Dermis blood vessel endothelial cell (primary cell): ENCODE measurements around the gene CIRBP. TPM values are rescaled to one million over a fixed set of nuclear protein-coding genes. Genes with fewer than 3 reads are reported as not detected.

ENCODE experiments used
- DNase-seq: peaks from one replicate; pipeline ENCODE4 v3.0.0; 2010
- total RNA-seq: library from RNA; depleted of rRNA; stranded (reverse); fragments of >200 nt; gene quantifications from 2 replicates; pipeline ENCODE4 v1.2.3, GENCODE V29; 2014

Gene CIRBP
- total RNA-seq, 1 donor from 2014 or later, result 192 TPM

GRCh38 chr19:1281569-1282287 is 12.6 kb downstream of the CIRBP start:
- DNase-seq, result no peak

GRCh38 chr19:1282588-1283206 is 13.6 kb downstream of the CIRBP start:
- DNase-seq, result no peak

- DNase-seq, result no peak
These were observed 14.2 kb downstream of the CIRBP start for GRCh38 chr19:1283207-1283916.

DNA sequence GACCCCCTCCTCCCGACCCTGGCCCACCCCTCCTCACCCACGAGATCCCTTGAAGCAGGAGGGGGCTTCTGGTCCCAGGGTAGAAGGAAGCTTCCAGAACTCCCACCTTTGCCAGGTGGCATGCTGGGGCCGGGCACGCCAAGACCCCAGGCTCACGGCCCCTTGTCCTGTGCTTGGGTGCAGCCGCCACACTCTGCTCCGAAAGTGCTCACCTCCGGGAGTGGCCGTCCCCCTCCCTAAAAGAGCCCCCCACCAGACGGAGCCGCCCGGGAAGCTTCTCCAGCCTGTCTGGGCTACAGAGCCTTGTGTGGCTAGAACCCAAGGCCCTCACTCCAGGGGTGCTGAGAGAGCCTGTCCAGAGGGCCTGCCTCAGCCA is 14.8 kb downstream of the CIRBP start:
- no peak for DNase-seq

GRCh38 chr19:1284293-1284978 is 15.3 kb downstream of the CIRBP start:
- no peak for DNase-seq

DNA sequence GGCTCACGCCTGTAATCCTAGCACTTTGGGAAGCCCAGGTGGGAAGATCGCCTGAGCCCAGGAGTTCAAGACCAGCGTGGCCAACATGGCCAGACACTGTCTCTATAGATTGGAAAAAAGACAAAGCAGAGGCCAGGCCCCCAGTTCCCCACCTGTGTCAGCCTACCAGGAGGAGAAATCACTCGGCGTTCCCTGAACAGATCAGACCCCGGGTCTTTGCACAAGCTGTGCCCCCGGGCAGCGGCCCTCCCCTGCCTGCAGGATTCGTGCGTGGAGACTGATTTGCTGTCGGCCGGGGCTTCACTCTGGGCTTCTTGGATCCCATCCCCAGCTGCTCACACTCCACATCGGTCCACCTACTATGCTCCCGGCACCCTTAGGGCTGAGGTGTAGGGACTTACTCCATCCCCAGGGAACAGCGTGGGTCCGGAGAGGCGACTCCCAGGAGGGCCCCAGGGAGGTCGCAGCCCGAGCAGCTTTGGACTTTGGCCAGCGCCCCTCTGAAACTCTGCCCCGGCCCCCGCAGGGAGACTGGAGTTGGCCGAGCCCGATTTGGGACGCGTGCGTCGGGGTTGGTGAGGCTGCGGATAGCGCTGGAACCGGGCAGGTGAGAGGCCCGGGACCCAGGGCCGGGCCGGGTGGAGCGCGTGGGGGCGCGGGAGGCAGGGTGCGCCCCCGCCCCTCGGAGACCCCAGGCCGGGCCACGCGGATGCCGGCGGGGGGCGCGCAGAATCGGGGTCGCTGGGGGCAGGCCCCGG is 16.0 kb downstream of the CIRBP start:
- DNase-seq, result no peak

DNA sequence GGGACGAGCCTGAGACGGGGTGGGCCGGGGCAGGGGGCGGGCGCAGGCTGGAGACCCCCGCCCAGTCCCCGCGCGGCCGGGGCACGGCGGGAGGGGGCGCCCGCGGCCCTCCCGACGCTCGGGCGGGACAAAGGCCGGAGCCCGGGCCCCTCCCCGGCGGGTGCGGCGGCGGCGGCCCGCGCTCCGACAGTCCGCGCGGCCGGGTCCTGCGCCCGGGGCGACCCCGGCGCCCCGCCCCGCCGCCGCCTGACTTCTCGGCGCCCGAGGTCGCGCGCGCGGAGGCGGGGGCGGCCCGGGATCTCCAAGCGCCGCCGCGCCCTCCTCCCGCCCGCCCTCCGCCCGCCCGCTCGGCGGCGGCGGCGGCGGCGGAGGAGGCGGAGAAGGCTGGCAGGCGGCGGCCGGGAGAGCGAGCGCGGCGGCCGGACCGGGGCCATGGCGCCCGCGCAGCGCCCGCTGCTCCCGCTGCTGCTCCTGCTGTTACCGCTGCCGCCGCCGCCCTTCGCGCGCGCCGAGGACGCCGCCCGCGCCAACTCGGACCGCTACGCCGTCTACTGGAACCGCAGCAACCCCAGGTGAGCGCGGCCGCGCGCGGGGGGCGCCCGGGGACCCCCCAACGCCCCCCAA is 16.7 kb downstream of the CIRBP start, which contains the start of gene EFNA2:
Gene EFNA2 (plus strand): TSS at position 137 of the 624 bp plus-strand sequence. CDS start 296 bp downstream, at position 433.
- DNase-seq, result no peak

GRCh38 chr19:1286487-1287353 is 17.6 kb downstream of the CIRBP start:
- no peak for DNase-seq

- DNase-seq, result no peak
These were observed 18.5 kb downstream of the CIRBP start for GRCh38 chr19:1287354-1288225.

DNA sequence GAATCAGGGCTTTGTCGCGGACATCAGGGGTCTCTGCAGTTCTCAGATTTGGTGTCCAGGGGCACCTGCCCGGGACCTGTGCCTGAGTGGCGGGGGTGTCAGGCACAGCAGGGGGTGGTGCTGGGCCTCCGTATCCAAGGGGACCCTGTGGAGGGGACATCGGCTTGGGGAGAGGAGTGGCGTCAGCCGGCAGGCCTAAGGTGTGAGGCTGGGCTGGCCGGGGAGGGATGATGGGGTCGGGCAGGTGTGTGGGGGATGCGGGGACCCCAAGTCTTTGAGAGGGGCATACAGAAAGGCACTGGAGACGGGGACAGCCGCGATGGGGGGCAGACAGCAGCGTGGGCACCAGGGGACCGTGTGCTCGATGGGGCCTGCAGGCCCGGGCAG is 19.1 kb downstream of the CIRBP start:
- DNase-seq, result no peak

DNA sequence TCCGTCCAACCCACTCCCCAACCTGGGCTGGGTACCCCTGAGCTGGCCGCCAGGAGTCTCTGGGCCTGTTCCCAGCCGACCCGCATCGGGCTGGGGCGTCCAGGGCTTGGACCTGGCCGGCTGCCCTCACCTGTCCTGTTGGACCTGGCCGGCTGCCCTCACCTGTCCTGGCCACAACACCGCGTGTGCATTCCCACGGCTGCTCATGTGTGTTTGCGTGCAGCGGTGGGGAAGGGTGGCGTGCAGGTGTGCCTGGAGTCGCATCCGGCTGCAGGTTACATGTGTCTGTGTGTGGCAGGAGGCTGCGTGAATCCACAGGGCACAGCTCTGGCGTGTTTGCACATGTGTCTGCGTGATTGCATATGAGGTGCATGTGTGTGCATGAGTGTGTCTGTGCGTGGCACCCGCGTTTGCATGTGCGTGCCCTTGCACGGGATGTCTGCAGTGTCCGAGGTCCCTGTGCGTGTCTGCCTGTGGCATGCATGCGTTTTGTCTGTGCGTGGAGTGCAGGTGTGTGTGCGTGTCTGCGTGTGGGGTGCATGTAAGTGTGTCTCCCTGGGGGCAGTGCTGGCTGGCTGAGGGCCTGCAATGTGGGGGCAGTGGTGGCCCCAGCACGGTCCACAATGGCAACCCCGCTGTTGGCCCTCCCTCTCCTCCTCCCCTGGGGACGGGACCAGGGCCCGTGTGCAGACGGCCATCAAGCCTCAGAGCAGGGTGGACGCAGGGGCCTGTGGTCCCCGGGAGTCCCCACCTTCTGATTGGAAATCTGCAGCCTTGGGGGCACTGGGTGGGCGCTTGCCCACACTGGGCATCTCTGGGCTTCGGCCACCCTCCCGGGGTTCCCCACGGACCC is 19.9 kb downstream of the CIRBP start:
- no peak for DNase-seq

DNA sequence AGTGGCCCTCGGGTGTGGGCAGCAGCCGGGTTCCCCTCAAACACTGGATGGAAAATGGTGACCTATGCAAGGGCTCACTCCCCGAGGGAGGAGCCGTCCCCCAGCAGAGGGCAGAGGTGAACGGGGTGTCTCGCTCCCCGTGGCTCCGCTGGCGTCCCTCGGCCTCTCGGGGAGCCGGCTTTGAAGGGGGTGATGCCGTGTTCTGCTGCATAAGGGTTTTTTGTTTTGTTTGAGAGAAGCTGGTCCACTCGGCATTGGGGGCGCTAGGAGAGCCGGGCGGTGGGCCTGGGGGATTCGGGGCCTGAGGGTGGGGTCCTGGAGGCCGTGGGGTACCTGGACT is 20.5 kb downstream of the CIRBP start:
- no peak for DNase-seq

- DNase-seq, result no peak
These were observed 21.1 kb downstream of the CIRBP start for GRCh38 chr19:1290196-1290702.

DNA sequence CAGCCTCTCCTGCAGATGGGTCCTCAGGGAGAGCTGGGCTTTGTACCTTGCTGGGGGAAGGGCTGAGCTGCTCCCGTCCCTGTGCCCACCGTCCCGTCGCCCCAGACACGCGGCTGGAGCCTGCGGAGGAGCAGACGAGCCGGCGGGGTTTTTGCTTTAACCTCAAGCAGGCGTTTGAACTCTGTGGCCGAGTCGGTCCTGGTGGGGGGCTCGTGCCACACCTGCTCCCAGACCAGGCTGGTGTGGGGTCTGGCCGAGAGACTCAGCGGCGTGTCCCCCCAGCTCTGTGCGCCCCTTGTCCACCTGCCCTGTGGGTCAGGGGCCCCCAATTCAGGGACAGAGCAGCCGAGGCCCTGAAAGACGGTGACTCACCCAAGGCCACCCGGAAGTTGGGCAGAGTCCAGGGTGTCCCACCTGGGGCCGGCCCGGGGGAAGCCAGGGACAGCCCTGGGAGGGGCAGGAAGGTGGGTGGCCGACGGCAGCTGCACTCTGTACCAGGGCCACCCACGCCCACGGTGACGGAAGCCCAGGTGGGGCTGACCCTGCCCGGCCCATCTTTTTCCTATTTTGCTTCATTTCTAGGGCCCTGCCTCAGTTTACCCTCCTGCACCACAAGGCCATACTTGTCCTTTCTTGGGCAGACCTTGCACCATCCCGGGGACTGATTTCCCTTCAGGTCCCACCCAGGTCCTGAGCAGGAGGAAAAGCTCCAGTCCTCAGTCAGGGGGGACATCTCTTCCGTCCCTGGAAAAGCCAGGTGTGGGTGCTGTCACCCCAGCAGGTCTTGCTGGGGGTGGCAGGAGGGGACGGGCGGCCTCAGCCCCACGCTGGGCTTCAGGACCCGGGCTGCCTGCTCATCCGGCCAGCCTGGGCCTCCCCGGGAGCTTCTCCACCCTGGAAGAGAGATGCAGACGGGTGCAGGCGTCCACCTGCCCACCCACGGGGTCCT is 21.8 kb downstream of the CIRBP start:
- no peak for DNase-seq

DNA sequence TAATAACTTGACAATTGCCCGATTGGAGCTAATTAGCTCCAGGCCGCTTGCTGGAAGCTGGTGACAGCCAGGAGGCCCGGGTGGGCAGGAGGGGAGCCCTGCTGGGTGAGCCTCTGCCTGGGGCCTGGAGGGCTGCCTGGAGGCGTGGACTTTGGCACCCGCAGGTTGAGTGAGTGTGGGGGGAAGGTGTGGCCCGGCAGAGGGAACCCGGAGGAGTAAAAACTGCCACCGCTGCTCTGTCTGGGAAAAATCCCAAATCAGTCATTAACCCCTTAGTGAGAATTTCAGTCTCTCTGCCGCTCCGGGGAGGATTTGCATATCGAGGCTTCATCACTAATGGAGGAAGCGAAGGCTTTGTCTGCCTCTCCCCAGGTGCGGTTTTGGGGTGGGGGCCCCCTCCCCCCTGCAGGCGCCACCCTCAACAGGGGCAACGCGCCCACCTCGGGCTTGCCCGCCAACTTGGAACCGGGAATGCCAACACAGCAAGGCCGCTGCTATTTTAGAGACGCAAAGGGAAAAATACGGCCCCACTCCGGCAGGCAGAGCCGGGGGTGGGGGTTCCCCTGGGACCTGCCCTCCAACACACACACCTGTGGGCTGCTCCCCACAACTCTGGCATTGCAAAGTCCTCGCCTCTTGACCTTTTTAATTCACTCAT is 22.8 kb downstream of the CIRBP start:
- no peak for DNase-seq

DNA sequence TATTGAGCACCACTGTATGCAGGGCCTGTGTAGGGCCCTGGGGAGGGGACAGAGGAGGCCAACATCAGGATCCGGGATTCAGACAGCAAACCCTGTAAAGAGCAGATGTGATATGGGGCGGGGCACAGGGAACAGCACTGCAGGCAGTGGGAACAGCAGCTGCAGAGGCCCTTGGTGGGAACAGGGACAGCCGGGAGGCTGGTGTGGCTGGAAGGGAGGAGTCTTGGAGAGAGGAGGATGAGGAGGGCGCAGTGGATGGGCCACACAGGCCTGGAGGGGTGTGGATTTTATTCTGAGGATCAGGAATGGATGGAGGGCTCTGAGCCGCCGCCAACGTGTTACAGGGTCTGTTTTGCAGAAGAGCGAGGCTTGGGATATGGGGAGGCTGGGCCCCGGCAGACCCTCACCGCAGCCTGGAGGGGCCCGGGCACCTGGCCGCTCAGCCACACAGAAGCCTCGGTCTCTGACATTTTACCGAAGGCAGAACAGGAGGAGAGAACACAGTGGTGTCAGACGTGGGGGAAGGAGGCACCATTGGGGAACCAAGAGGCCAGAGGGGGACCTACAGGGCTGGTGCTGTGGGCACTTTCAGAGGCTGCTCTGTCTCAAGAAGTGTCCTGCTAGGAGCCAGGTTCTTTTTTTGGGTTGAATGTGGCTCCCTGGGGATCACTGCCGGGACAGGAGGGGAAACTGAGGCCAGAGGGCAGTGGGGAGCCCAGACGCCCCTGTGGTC is 23.5 kb downstream of the CIRBP start:
- no peak for DNase-seq
